Neuronal stem cell (in vitro differentiated cells): ENCODE results near the gene ASMTL.
A peak's percentile ranks its signal among the peaks of the same experiment; 100 is the strongest.

Experiments
- DNase-seq: peaks from one replicate; pipeline ENCODE4 v3.0.0-alpha.2; 2013; ENCODE audit warnings: low spot score
- H2AFZ ChIP-seq: one replicate; pipeline ENCODE4 v1.6.1; 2013; ENCODE audit warnings: mild to moderate bottlenecking, low read length, inconsistent platforms
- H2AK5ac ChIP-seq: 2 replicates; pipeline ENCODE4 v1.6.1; 2013; ENCODE audit warnings: low read depth, mild to moderate bottlenecking, inconsistent platforms, low read length, moderate library complexity, mixed read lengths
- H2BK120ac ChIP-seq: 2 replicates; pipeline ENCODE4 v1.6.1; 2013; ENCODE audit warnings: low read depth, mild to moderate bottlenecking, inconsistent platforms, low read length, moderate library complexity, mixed read lengths
- H2BK12ac ChIP-seq: one replicate; pipeline ENCODE4 v1.6.1; 2013; ENCODE audit warnings: low read length, inconsistent platforms
- H2BK15ac ChIP-seq: 2 replicates; pipeline ENCODE4 v1.6.1; 2013; ENCODE audit warnings: mild to moderate bottlenecking, low read length, inconsistent platforms, mixed read lengths
- H2BK5ac ChIP-seq: one replicate; pipeline ENCODE4 v1.6.1; 2013; ENCODE audit warnings: inconsistent platforms, mild to moderate bottlenecking, low read length, moderate library complexity
- H3K14ac ChIP-seq: one replicate; pipeline ENCODE4 v1.6.1; 2013; ENCODE audit warnings: low read length, inconsistent platforms
- H3K18ac ChIP-seq: 2 replicates; pipeline ENCODE4 v1.6.1; 2013; ENCODE audit warnings: low read length, inconsistent platforms
- H3K23ac ChIP-seq: 2 replicates; pipeline ENCODE4 v1.6.1; 2013; ENCODE audit warnings: low read depth, mild to moderate bottlenecking, mixed read lengths, low read length, inconsistent platforms; ENCODE audit not compliant: poor library complexity
- H3K27ac ChIP-seq: replicated peaks from 3 replicates; pipeline ENCODE4 v1.5.1; 2013; ENCODE audit warnings: low read length, inconsistent platforms
- H3K27me3 ChIP-seq, 3 experiments: 2 replicates each; pipeline ENCODE4 v1.6.1; 2013; ENCODE audit warnings: low read length in 3 of 3, mild to moderate bottlenecking in 2 of 3, inconsistent platforms in 1 of 3, low read depth in 1 of 3, mixed read lengths in 1 of 3, moderate library complexity in 1 of 3; ENCODE audit not compliant: control insufficient read depth in 3 of 3, insufficient read depth in 3 of 3
- H3K36me3 ChIP-seq, 2 donors: replicated peaks in 1 of 2; 2 replicates each; pipeline ENCODE4 v1.6.1; 2013; ENCODE audit warnings: low read length in 2 of 2; ENCODE audit not compliant: control insufficient read depth in 2 of 2, insufficient read depth in 2 of 2
- H3K4ac ChIP-seq: 2 replicates; pipeline ENCODE4 v1.6.1; 2013; ENCODE audit warnings: inconsistent platforms, mild to moderate bottlenecking, low read length, moderate library complexity
- H3K4me1 ChIP-seq, 2 donors: 1 replicate in 1 of 2; 2 replicates in 1 of 2; pipeline ENCODE4 v1.6.1; 2013; ENCODE audit warnings: low read length in 2 of 2, low read depth in 1 of 2; ENCODE audit not compliant: control insufficient read depth in 2 of 2, insufficient read depth in 1 of 2
- H3K4me2 ChIP-seq: one replicate; pipeline ENCODE4 v1.6.1; 2013; ENCODE audit warnings: mild to moderate bottlenecking, low read length, inconsistent platforms; ENCODE audit not compliant: insufficient read depth, poor library complexity, severe bottlenecking
- H3K4me3 ChIP-seq, 2 donors: 2 replicates each; pipeline ENCODE4 v1.5.1; 2013; ENCODE audit warnings: low read length in 2 of 2, mild to moderate bottlenecking in 2 of 2, inconsistent platforms in 1 of 2, moderate library complexity in 1 of 2
- H3K79me1 ChIP-seq: one replicate; pipeline ENCODE4 v1.6.1; 2013; ENCODE audit warnings: low read depth, mild to moderate bottlenecking, inconsistent platforms, low read length, moderate library complexity
- H3K9ac ChIP-seq: one replicate; pipeline ENCODE4 v1.6.1; 2013; ENCODE audit warnings: mild to moderate bottlenecking, low read depth, low read length, inconsistent platforms; ENCODE audit not compliant: poor library complexity
- H3K9me3 ChIP-seq, 2 donors: replicated peaks in 1 of 2; 2 replicates each; pipeline versions ENCODE3 to v1.6.1; 2013; ENCODE audit warnings: low read length in 2 of 2, mild to moderate bottlenecking in 2 of 2, inconsistent platforms in 1 of 2, low read depth in 1 of 2, mixed read lengths in 1 of 2, moderate library complexity in 1 of 2; ENCODE audit not compliant: control insufficient read depth in 2 of 2, insufficient read depth in 1 of 2
- H4K8ac ChIP-seq: one replicate; pipeline ENCODE4 v1.6.1; 2013; ENCODE audit warnings: low read depth, mild to moderate bottlenecking, inconsistent platforms, low read length, moderate library complexity
- H4K91ac ChIP-seq: one replicate; pipeline ENCODE4 v1.6.1; 2013; ENCODE audit warnings: low read length, low read depth, mild to moderate bottlenecking, inconsistent platforms; ENCODE audit not compliant: poor library complexity
- WGBS, 2 donors: extraction: QIAGEN DNeasy Blood & Tissue Kit; methylation state at CpG; one replicate each; pipeline ENCODE4 v1.1.7; 2013; ENCODE audit warnings: missing lambda C conversion rate in 2 of 2, mixed read lengths in 1 of 2; ENCODE audit not compliant: insufficient read length in 2 of 2, insufficient replicate concordance in 1 of 2; ENCODE audit errors: extremely low coverage in 2 of 2; 5-methylcytosine and 5-hydroxymethylcytosine counted together

Gene ASMTL

GRCh38 chrX:1451251-1451660 is 1.5 kb downstream of the ASMTL start:
- Histone ChIP-seq H3K79me1 (peaks cover 21% of the 10 kb centered on the region), H2AFZ (no peak overlapping the region), H3K27me3 (no peaks in the 10 kb centered on the region), H3K36me3 (peaks cover 11 to 21% of the 10 kb centered on the region in 2 donors), H4K91ac (no peak overlapping the region), H2BK12ac (no peak overlapping the region), H2BK15ac (no peak overlapping the region), H2AK5ac (peak overlapping the region; percentile 75), H4K8ac (no peak overlapping the region), H3K27ac (no peak overlapping the region), H3K9me3 (peaks cover 18 to 20% of the 10 kb centered on the region in 2 donors), H3K4me1 (no peaks in the 10 kb centered on the region), H3K4me3 (peak overlapping the region in 1 of 2 donors; percentile 80), H3K18ac (no peak overlapping the region), H3K14ac (no peak overlapping the region), H2BK5ac (peak overlapping the region; percentile 82), H2BK120ac (no peak overlapping the region), H3K23ac (no peak overlapping the region), H3K4me2 (peak overlapping the region; percentile 66), H3K9ac (no peak overlapping the region), H3K4ac (no peak overlapping the region)
- no CpG with 5 or more reads among the region's 6 CpGs for WGBS, 2 donors
- DNase-seq: no peak

- no peak overlapping the region for H4K8ac ChIP-seq
- no peak for DNase-seq
- H2AFZ ChIP-seq: no peak overlapping the region
- no peak overlapping the region for H3K9ac ChIP-seq
- H2BK120ac ChIP-seq: no peak overlapping the region
- no peak overlapping the region for H3K18ac ChIP-seq
- H3K4me2 ChIP-seq: no peak overlapping the region
- no peak overlapping the region for H3K14ac ChIP-seq
- no peak overlapping the region for H2BK15ac ChIP-seq
- H3K79me1 ChIP-seq: peaks cover 21% of the 10 kb centered on the region
- WGBS, 2 donors: no CpG with 5 or more reads among the region's 9 CpGs
- no peak overlapping the region for H3K23ac ChIP-seq
- H3K4me1 ChIP-seq: no peaks in the 10 kb centered on the region
- peaks cover 18 to 20% of the 10 kb centered on the region in 2 donors for H3K9me3 ChIP-seq
- H2AK5ac ChIP-seq: peak overlapping the region; percentile 75
- peaks cover 11 to 21% of the 10 kb centered on the region in 2 donors for H3K36me3 ChIP-seq
- no peak overlapping the region for H4K91ac ChIP-seq
- H3K4ac ChIP-seq: no peak overlapping the region
- H3K27me3 ChIP-seq: no peaks in the 10 kb centered on the region
- H3K27ac ChIP-seq: no peak overlapping the region
- no peak overlapping the region for H2BK12ac ChIP-seq
- H2BK5ac ChIP-seq: no peak overlapping the region
- peak overlapping the region in 1 of 2 donors; percentile 80 for H3K4me3 ChIP-seq
Observed at GRCh38 chrX:1450361-1451161, 2.1 kb downstream of the ASMTL start.

GRCh38 chrX:1449823-1450149 is 2.9 kb downstream of the ASMTL start:
- no peak overlapping the region for H3K23ac ChIP-seq
- no peak overlapping the region for H3K9ac ChIP-seq
- no peak overlapping the region for H2BK15ac ChIP-seq
- no peak overlapping the region for H4K8ac ChIP-seq
- peaks cover 21% of the 10 kb centered on the region for H3K79me1 ChIP-seq
- peaks cover 11 to 21% of the 10 kb centered on the region in 2 donors for H3K36me3 ChIP-seq
- no peak overlapping the region for H3K4ac ChIP-seq
- peak overlapping the region in 1 of 2 donors; percentile 40 for H3K4me3 ChIP-seq
- H3K14ac ChIP-seq: no peak overlapping the region
- H2AFZ ChIP-seq: no peak overlapping the region
- no peak overlapping the region for H2AK5ac ChIP-seq
- no peak overlapping the region for H4K91ac ChIP-seq
- no peaks in the 10 kb centered on the region for H3K4me1 ChIP-seq
- H3K27ac ChIP-seq: no peak overlapping the region
- no peak overlapping the region for H2BK12ac ChIP-seq
- no peak overlapping the region for H2BK5ac ChIP-seq
- H3K18ac ChIP-seq: no peak overlapping the region
- no CpG with 5 or more reads among the region's 2 CpGs for WGBS, 2 donors
- H3K27me3 ChIP-seq: no peaks in the 10 kb centered on the region
- no peak for DNase-seq
- H3K9me3 ChIP-seq: peaks cover 20 to 23% of the 10 kb centered on the region in 2 donors
- no peak overlapping the region for H2BK120ac ChIP-seq
- no peak overlapping the region for H3K4me2 ChIP-seq

- no peak for DNase-seq
- Histone ChIP-seq H3K4ac (no peak overlapping the region), H3K27me3 (no peaks in the 10 kb centered on the region), H3K4me1 (no peaks in the 10 kb centered on the region), H3K14ac (no peak overlapping the region), H2BK5ac (no peak overlapping the region), H3K23ac (no peak overlapping the region), H4K8ac (no peak overlapping the region), H3K79me1 (peaks cover 25% of the 10 kb centered on the region), H2AFZ (no peak overlapping the region), H2BK120ac (no peak overlapping the region), H3K36me3 (peaks cover 11 to 21% of the 10 kb centered on the region in 2 donors), H2BK15ac (no peak overlapping the region), H4K91ac (no peak overlapping the region), H3K4me3 (peak overlapping the region in 1 of 2 donors; percentile 52), H3K4me2 (no peak overlapping the region), H3K9me3 (peaks cover 22 to 27% of the 10 kb centered on the region in 2 donors), H3K9ac (peak overlapping the region; percentile 0), H2BK12ac (no peak overlapping the region), H3K18ac (no peak overlapping the region), H3K27ac (no peak overlapping the region), H2AK5ac (no peak overlapping the region)
- WGBS, 2 donors: no CpG with 5 or more reads among the region's 9 CpGs
Observed at GRCh38 chrX:1449036-1449822, 3.5 kb downstream of the ASMTL start.
